GM12865 (cell line): ENCODE results near the gene CARD10.

Experiments
- DNase-seq: peaks from one replicate; pipeline ENCODE4 v3.0.0; 2010; ENCODE audit warnings: low read depth
- H3K4me3 ChIP-seq: 2 replicates; pipeline ENCODE4 v1.5.1; 2011; ENCODE audit warnings: mild to moderate bottlenecking, low read depth, low read length, control low read depth
- CTCF ChIP-seq: IDR thresholded peaks from 2 replicates; pipeline ENCODE4 v1.5.1; 2011; ENCODE audit warnings: low read length, control low read depth, low read depth, inconsistent platforms; ENCODE audit not compliant: insufficient read depth; ENCODE audit errors: missing control alignments

CARD10 gene

GRCh38 chr22:37508431-37508992, 10.7 kb downstream of the CARD10 start:
- no peak overlapping the region for H3K4me3 ChIP-seq
- TF ChIP-seq CTCF = no peak
- DNase-seq = no peak

DNA sequence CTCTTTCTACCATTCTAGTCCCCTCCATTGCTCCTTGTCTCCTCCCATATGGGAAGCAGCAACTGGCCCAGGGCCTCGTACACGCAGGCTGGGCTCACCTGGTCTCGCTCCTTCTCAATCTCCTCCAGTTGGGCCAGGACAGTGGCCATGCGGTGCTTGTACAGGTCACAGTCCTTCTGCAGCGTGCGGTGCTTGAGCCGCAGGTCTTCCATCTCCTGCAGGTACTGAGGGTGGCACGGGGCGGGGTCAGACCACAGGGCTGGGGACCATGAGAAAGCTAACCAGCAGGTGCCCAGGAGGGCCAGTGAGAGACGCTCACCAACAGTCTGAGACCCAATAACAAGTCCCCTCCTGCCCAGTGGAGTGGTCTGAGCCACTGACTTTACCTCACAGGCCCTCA, 11.5 kb downstream of the CARD10 start:
- no peak for TF ChIP-seq CTCF
- no peak for DNase-seq
- H3K4me3 ChIP-seq = no peak overlapping the region

DNA sequence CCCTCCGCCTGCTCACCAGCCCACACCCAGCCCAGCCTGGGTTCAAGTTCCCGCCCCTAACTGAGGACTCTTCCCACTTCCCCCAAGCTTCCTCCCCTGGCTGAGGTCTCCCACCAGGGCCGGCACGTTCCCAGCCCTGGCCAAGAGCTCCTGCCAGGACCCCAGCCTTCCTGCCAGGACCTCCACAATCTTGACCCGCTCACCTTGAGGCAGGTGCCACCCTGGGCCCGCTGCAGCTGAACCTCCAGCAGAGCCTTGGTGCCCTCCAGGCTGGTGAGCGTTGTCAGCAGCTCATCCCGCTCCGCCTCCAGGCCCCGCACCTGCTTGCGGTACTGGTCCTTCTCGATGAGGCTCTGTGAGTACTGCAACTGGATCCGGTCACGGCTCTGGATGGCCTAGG, 13.2 kb downstream of the CARD10 start:
- H3K4me3 ChIP-seq = no peak overlapping the region
- no peak for DNase-seq
- TF ChIP-seq CTCF = no peak

GRCh38 chr22:37505565-37505964, 13.7 kb downstream of the CARD10 start:
- TF ChIP-seq CTCF = no peak
- DNase-seq = no peak

DNA sequence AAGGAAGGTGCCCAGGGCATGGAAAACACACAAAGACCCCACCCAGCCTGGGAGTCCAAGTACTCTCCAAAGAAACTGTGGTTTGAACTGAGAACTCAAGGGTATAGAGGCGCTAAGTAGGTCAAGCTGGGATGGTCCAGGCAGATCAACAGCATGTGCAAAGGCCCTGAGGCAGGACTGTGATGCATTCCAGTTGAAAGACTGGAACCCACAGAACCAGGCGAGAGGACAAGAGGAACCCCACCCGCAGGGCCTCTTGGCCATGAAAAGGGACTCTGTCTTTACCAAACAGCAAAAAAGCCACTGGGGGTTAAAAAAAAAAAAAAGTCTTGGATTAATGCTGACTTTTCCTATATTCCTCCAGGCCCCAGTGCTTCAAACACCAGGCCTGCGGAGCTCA, 14.3 kb downstream of the CARD10 start:
- H3K4me3 ChIP-seq = no peak overlapping the region
- no peak for DNase-seq
- no peak for TF ChIP-seq CTCF

More at GRCh38 chr22:37505565-37505964, 13.7 kb downstream of the CARD10 start:
- no peak overlapping the region for H3K4me3 ChIP-seq

- DNase-seq = no peak
- H3K4me3 ChIP-seq = no peak overlapping the region
- no peak for TF ChIP-seq CTCF
These were observed 15.4 kb downstream of the CARD10 start for GRCh38 chr22:37503850-37504249.

DNA sequence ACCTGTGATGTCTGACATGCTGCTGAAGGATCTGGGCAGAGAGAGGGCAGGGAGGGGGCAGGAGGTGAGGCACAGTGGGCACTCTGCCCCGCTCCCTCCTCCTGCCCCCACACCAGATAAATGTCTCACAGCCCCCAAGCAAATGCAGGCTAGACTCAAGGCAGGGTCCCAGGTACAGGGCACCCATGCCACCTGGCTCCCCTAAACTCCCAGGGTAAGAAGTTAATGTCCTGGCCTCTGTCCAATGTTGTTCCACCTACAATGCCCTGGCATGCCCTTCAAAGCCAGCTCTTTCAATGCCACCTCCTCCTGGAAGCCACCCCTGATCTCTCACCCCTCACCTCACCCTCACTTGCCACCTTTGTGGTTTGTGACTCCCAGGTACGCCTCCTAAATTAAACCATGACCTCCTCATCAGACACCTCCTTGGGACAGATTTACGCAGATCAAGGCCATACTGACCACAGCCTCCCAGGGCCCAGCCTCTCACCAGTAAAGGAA, 16.0 kb downstream of the CARD10 start:
- no peak for DNase-seq
- H3K4me3 ChIP-seq = no peak overlapping the region
- no peak for TF ChIP-seq CTCF
